ENCODE results near the gene SCN3A. TPM values are rescaled to one million over a fixed set of nuclear protein-coding genes. Genes with fewer than 3 reads are reported as not detected.

SCN3A gene
- total RNA-seq, 1 donor from 2014 or later, result not detected

- Mint-ChIP-seq H3K27me3 (ENCODE audit: unreplicated experiment) (peaks cover 14% of the 10 kb centered on the region), H3K36me3 (ENCODE audit: unreplicated experiment) (no peaks in the 10 kb centered on the region), H3K27ac (ENCODE audit: unreplicated experiment) (no peak overlapping the region), H3K4me3 (ENCODE audit: unreplicated experiment) (no peak overlapping the region), H3K9me3 (ENCODE audit: unreplicated experiment) (no peaks in the 10 kb centered on the region), H3K4me1 (ENCODE audit: unreplicated experiment) (no peaks in the 10 kb centered on the region)
- no peak for DNase-seq (ENCODE audit: extremely low spot score, unreplicated experiment)
- TF ChIP-seq, protein P1, sequence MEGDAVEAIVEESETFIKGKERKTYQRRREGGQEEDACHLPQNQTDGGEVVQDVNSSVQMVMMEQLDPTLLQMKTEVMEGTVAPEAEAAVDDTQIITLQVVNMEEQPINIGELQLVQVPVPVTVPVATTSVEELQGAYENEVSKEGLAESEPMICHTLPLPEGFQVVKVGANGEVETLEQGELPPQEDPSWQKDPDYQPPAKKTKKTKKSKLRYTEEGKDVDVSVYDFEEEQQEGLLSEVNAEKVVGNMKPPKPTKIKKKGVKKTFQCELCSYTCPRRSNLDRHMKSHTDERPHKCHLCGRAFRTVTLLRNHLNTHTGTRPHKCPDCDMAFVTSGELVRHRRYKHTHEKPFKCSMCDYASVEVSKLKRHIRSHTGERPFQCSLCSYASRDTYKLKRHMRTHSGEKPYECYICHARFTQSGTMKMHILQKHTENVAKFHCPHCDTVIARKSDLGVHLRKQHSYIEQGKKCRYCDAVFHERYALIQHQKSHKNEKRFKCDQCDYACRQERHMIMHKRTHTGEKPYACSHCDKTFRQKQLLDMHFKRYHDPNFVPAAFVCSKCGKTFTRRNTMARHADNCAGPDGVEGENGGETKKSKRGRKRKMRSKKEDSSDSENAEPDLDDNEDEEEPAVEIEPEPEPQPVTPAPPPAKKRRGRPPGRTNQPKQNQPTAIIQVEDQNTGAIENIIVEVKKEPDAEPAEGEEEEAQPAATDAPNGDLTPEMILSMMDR (IDR thresholded peaks at IDR 0.05), result no peak
These were observed 37.1 kb upstream of the SCN3A start for GRCh38 chr2:165240916-165241315.

- Mint-ChIP-seq H3K4me1 (ENCODE audit: unreplicated experiment) (no peaks in the 10 kb centered on the region), H3K27me3 (ENCODE audit: unreplicated experiment) (peaks cover 12% of the 10 kb centered on the region), H3K27ac (ENCODE audit: unreplicated experiment) (no peak overlapping the region), H3K4me3 (ENCODE audit: unreplicated experiment) (no peak overlapping the region), H3K9me3 (ENCODE audit: unreplicated experiment) (no peaks in the 10 kb centered on the region), H3K36me3 (ENCODE audit: unreplicated experiment) (no peaks in the 10 kb centered on the region)
- DNase-seq (ENCODE audit: extremely low spot score, unreplicated experiment), result no peak
- TF ChIP-seq, protein P1 (IDR thresholded peaks at IDR 0.05), result no peak
These were observed 36.1 kb upstream of the SCN3A start for GRCh38 chr2:165239856-165240515.

DNA sequence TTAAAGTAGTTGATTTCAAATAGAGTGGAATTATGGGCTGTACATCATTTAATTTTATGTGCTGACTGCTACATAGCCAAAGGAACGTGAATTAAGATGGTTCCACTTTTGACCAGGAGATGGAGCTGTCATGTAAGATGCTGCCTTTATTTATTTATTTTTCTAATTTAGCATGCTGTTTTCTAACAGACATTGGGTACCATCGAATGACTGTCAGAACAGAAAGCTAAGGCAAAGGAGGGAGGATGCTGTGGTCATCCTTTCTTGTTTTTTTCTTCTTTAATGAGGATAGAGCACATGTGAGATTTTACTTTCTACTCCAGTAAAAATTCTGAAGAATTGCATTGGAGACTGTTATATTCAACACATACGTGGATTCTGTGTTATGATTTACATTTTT is 35.4 kb upstream of the SCN3A start, which contains the start of gene SCN2A:
TSS of gene SCN2A (plus strand) at position 185 of the 400 bp plus-strand sequence. CDS start 56,410 bp downstream, outside the sequence.
- Mint-ChIP-seq H3K27ac (ENCODE audit: unreplicated experiment) (no peak within 1 kb of the TSS), H3K36me3 (ENCODE audit: unreplicated experiment) (no peaks in the 10 kb centered on the region), H3K9me3 (ENCODE audit: unreplicated experiment) (no peaks in the 10 kb centered on the region), H3K4me1 (ENCODE audit: unreplicated experiment) (no peaks in the 10 kb centered on the region), H3K4me3 (ENCODE audit: unreplicated experiment) (no peak within 1 kb of the TSS), H3K27me3 (ENCODE audit: unreplicated experiment) (peaks cover 10% of the 10 kb centered on the region)
- no peak for DNase-seq (ENCODE audit: extremely low spot score, unreplicated experiment)
- TF ChIP-seq, protein P1 (IDR thresholded peaks at IDR 0.05), result peak; percentile 69

DNA sequence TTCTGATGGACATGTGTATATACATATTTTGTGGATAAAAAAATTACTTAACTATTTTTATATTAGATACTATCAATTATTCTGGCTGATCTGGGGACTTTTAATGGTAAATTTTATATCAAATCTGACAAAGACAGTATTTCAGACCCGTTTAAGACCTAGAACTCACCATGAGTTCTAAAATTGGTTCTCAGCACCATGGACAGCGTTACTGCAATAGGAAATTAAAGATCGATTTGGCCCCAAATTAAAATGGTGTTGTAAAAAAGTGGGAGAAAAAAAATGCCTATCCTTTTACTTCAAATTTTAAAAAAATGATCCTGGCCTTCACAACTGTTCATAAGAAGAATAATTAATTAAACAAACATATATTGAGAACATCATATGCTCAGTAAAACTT is 34.4 kb upstream of the SCN3A start:
- TF ChIP-seq, protein P1 (IDR thresholded peaks at IDR 0.05), result no peak
- Mint-ChIP-seq H3K9me3 (ENCODE audit: unreplicated experiment) (no peaks in the 10 kb centered on the region), H3K36me3 (ENCODE audit: unreplicated experiment) (no peaks in the 10 kb centered on the region), H3K27me3 (ENCODE audit: unreplicated experiment) (peaks cover 10% of the 10 kb centered on the region), H3K4me3 (ENCODE audit: unreplicated experiment) (no peak overlapping the region), H3K4me1 (ENCODE audit: unreplicated experiment) (no peaks in the 10 kb centered on the region), H3K27ac (ENCODE audit: unreplicated experiment) (no peak overlapping the region)
- no peak for DNase-seq (ENCODE audit: extremely low spot score, unreplicated experiment)

DNA sequence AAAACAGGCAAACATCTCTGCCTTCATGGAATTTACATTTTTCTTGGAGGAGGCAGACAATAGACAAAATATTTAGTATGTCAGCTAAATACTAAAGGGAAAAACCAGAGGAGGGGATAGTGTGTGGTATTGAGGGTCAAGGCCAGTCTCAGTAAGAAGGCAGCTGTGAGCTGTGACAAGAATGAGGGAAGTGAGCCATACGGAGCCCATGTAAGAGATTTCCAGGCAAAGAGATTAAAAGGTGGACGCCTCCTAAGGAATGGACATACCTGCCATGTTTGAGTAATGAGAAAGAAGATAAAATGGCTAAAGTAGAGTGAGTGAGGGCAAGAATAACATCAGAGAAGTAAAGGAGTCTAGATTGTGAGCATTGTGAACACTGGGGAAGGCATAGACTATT is 33.2 kb upstream of the SCN3A start:
- DNase-seq (ENCODE audit: extremely low spot score, unreplicated experiment), result no peak
- H3K36me3 Mint-ChIP-seq (ENCODE audit: unreplicated experiment), result no peaks in the 10 kb centered on the region
- no peak overlapping the region for H3K27ac Mint-ChIP-seq (ENCODE audit: unreplicated experiment)
- no peaks in the 10 kb centered on the region for H3K4me1 Mint-ChIP-seq (ENCODE audit: unreplicated experiment)
- no peak overlapping the region for H3K4me3 Mint-ChIP-seq (ENCODE audit: unreplicated experiment)
- TF ChIP-seq, protein P1 (IDR thresholded peaks at IDR 0.05), result no peak
- H3K9me3 Mint-ChIP-seq (ENCODE audit: unreplicated experiment), result no peaks in the 10 kb centered on the region
- peaks cover 6% of the 10 kb centered on the region for H3K27me3 Mint-ChIP-seq (ENCODE audit: unreplicated experiment)

All from osteocyte (in vitro differentiated cells).